ENCODE results near the gene ANAPC16. TPM values are rescaled to one million over a fixed set of nuclear protein-coding genes. Genes with fewer than 3 reads are reported as not detected.
"Not testable (repeated sequence)": the region's sequence is repeated elsewhere in the genome, so short reads cannot be mapped to it uniquely, and the experiment has no call there.

ANAPC16 gene
- total RNA-seq, 4 donors from 2014 or later, result 106 to 157 (median 143) TPM

- 53% methylated on average over 5 of the region's 5 CpGs for WGBS
- TF ChIP-seq CTCF (IDR thresholded peaks at IDR 0.05) (no peak), POLR2A (IDR thresholded peaks at IDR 0.05; ENCODE audit: low read depth) (no peak), EP300 (IDR thresholded peaks at IDR 0.05) (no peak), POLR2AphosphoS5 (IDR thresholded peaks at IDR 0.05) (no peak)
- Histone ChIP-seq H3K36me3 (no peaks in the 10 kb centered on the region), H3K9me3 (no peaks in the 10 kb centered on the region), H3K27ac (replicated peaks in 1 of 4) (peak overlapping the region; percentile 93 to 97 (median 94)), H3K27me3 (no peaks in the 10 kb centered on the region), H3K4me1 (peaks cover 83 to 89% (median 86%) of the 10 kb centered on the region in 4 donors), H3K4me3 (no peak overlapping the region)
- DNase-seq (ENCODE audit: extremely low spot score), result no peak
- intact Hi-C loops (cut with DNase I), result no loop called here
Observed at GRCh38 chr10:72244573-72245038, 28.8 kb downstream of the ANAPC16 start.

DNA sequence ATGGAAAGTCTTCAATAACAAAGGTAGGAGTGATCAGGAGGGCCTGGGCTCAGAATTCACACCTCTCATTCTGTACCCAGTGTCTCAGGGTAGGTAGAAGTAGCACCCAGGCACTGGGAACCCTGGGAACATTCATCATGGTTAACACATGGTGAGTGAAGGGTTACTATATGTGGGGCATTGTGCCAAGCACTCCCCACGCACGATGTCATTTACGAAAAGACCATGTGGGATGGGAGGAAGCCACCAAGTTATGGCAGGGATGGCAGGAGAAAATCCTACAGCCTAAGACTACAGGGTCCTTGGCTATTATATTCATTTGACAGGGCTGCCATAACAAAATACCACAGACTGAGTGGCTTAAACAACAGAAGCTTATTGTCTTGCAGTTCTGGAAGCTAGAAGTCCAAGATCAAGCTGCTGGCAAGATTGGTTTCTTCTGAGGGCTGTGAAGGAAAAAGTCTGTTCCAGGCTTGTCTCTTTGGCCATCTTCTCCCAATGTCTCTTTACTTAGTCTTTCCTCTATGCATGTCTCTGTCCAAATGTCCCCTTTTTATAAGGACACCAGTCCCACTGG lies 30.2 kb downstream of the ANAPC16 start:
- Histone ChIP-seq H3K4me3 (no peak overlapping the region), H3K4me1 (peaks cover 98 to 100% (median 100%) of the 10 kb centered on the region in 4 donors), H3K27me3 (no peaks in the 10 kb centered on the region), H3K36me3 (no peaks in the 10 kb centered on the region), H3K9me3 (no peaks in the 10 kb centered on the region), H3K27ac (replicated peaks in 1 of 4) (peak overlapping the region; percentile 93 to 97 (median 94))
- intact Hi-C loops (cut with DNase I), result no loop called here
- WGBS, result 11% methylated on average over 3 of the region's 3 CpGs
- TF ChIP-seq CTCF (IDR thresholded peaks at IDR 0.05), result no peak
- TF ChIP-seq POLR2AphosphoS5 (IDR thresholded peaks at IDR 0.05), result no peak
- TF ChIP-seq POLR2A (IDR thresholded peaks at IDR 0.05; ENCODE audit: low read depth), result no peak
- no peak for TF ChIP-seq EP300 (IDR thresholded peaks at IDR 0.05)
- DNase-seq (ENCODE audit: extremely low spot score), result no peak

- TF ChIP-seq EP300 (IDR thresholded peaks at IDR 0.05), result peak; percentile 90
- peak; percentile 96 to 97 for TF ChIP-seq POLR2AphosphoS5 (IDR thresholded peaks at IDR 0.05)
- peak in 1 of 3 experiments; percentile 12 for TF ChIP-seq CTCF (IDR thresholded peaks at IDR 0.05)
- no peak for TF ChIP-seq POLR2A (IDR thresholded peaks at IDR 0.05; ENCODE audit: low read depth)
- Histone ChIP-seq H3K4me1 (peaks cover 98 to 100% (median 100%) of the 10 kb centered on the region in 4 donors), H3K36me3 (no peaks in the 10 kb centered on the region), H3K4me3 (peak overlapping the region; percentile 34 to 46 (median 36)), H3K27me3 (no peaks in the 10 kb centered on the region), H3K27ac (replicated peaks in 1 of 4) (peak overlapping the region; percentile 93 to 97 (median 94)), H3K9me3 (no peaks in the 10 kb centered on the region)
- intact Hi-C loops (cut with DNase I), result no loop called here
- WGBS, result 23% methylated on average over 10 of the region's 10 CpGs
- DNase-seq (ENCODE audit: extremely low spot score), result peak; percentile 95
Observed at GRCh38 chr10:72248468-72249151, 32.8 kb downstream of the ANAPC16 start.

- H3K4me3 ChIP-seq, result peak overlapping the region in 2 of 4 donors; percentile 36 to 46
- H3K27ac ChIP-seq (replicated peaks in 1 of 4), result peak overlapping the region; percentile 93 to 97 (median 94)
- H3K4me1 ChIP-seq, result peaks cover 98 to 100% (median 100%) of the 10 kb centered on the region in 4 donors
- H3K36me3 ChIP-seq; intact Hi-C loops (cut with DNase I); H3K9me3 ChIP-seq; H3K27me3 ChIP-seq; DNase-seq (ENCODE audit: extremely low spot score): not testable (repeated sequence)
- 92% methylated on average over 17 of the region's 17 CpGs for WGBS
Observed at GRCh38 chr10:72249176-72249862, 33.5 kb downstream of the ANAPC16 start.

DNA sequence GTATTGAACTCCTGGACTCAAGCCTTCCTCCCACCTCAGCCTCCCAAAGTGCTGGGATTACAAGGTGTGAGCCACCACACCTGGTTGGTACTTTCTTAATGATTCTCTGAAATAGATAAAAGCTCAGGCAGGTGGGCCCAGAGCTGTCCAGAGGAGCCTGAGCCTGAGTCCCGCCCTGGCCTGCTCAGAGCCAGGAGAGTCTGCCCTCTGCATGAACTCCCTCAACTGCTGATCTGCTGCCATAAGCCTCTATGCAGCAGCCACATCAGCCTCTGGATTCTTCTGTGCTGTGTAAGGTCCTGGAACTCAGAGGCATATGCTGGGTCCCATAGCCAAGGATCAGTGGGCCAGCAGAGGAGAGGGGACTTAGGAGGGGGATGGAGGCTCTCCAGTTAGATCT lies 34.9 kb downstream of the ANAPC16 start:
- Histone ChIP-seq H3K27me3 (no peaks in the 10 kb centered on the region), H3K36me3 (no peaks in the 10 kb centered on the region), H3K4me1 (peaks cover 97 to 100% (median 100%) of the 10 kb centered on the region in 4 donors), H3K9me3 (no peaks in the 10 kb centered on the region), H3K27ac (replicated peaks in 1 of 4) (peak overlapping the region; percentile 93 to 97 (median 94)), H3K4me3 (no peak overlapping the region)
- intact Hi-C loops (cut with DNase I), result no loop called here
- WGBS, result no CpG with 5 or more reads among the region's 1 CpG
- no peak for DNase-seq (ENCODE audit: extremely low spot score)
- TF ChIP-seq POLR2AphosphoS5 (IDR thresholded peaks at IDR 0.05) (peak; percentile 74 to 92), EP300 (IDR thresholded peaks at IDR 0.05) (no peak)
